ENCODE measurements around the gene PDK3.

- TF ChIP-seq, protein P1, sequence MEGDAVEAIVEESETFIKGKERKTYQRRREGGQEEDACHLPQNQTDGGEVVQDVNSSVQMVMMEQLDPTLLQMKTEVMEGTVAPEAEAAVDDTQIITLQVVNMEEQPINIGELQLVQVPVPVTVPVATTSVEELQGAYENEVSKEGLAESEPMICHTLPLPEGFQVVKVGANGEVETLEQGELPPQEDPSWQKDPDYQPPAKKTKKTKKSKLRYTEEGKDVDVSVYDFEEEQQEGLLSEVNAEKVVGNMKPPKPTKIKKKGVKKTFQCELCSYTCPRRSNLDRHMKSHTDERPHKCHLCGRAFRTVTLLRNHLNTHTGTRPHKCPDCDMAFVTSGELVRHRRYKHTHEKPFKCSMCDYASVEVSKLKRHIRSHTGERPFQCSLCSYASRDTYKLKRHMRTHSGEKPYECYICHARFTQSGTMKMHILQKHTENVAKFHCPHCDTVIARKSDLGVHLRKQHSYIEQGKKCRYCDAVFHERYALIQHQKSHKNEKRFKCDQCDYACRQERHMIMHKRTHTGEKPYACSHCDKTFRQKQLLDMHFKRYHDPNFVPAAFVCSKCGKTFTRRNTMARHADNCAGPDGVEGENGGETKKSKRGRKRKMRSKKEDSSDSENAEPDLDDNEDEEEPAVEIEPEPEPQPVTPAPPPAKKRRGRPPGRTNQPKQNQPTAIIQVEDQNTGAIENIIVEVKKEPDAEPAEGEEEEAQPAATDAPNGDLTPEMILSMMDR (optimal IDR thresholded peaks at IDR 0.05 in 1 of 3, IDR thresholded peaks at IDR 0.05 in 1 of 3, conservative IDR thresholded peaks at IDR 0.05 in 1 of 3; ENCODE audit: extremely low read depth in 1 of 3, insufficient read depth in 2 of 3, low read length in 3 of 3), result no peak
- no peak for TF ChIP-seq EZH2 (IDR thresholded peaks at IDR 0.05; ENCODE audit: low read length)
Measured at GRCh38 chrX:24415921-24416320, 49.2 kb upstream of the PDK3 start.
